Measurements from ENCODE around the gene FGD3.

FGD3 gene

GRCh38 chr9:93039456-93039855, 92.1 kb downstream of the FGD3 start:
- TF ChIP-seq ZFX (IDR thresholded peaks at IDR 0.05; ENCODE audit: borderline replicate concordance) = no peak
- TF ChIP-seq, protein P1, sequence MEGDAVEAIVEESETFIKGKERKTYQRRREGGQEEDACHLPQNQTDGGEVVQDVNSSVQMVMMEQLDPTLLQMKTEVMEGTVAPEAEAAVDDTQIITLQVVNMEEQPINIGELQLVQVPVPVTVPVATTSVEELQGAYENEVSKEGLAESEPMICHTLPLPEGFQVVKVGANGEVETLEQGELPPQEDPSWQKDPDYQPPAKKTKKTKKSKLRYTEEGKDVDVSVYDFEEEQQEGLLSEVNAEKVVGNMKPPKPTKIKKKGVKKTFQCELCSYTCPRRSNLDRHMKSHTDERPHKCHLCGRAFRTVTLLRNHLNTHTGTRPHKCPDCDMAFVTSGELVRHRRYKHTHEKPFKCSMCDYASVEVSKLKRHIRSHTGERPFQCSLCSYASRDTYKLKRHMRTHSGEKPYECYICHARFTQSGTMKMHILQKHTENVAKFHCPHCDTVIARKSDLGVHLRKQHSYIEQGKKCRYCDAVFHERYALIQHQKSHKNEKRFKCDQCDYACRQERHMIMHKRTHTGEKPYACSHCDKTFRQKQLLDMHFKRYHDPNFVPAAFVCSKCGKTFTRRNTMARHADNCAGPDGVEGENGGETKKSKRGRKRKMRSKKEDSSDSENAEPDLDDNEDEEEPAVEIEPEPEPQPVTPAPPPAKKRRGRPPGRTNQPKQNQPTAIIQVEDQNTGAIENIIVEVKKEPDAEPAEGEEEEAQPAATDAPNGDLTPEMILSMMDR (IDR thresholded peaks at IDR 0.05) = no peak
- H3K27ac ChIP-seq = no peak overlapping the region

DNA sequence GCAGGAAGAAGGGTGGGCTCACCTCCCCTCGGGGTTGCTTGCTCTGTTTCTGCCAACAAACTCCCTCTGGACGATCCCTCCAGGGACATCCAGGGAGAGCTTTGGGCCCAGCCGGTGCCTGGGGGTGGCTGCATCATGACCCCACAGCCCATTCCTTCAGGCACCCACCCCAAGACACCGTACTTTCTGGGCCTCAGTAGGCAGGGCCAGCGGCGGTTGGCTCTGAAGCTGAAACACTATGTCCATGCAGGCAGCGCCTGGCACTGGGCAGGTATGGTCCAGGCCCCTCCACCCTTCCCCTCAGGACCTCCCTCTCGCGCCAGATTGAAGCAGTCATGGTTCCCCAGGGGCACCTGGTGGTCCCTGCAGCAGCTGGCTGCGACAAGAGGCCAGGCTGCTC, 92.7 kb downstream of the FGD3 start:
- H3K27ac ChIP-seq = no peak overlapping the region

DNA sequence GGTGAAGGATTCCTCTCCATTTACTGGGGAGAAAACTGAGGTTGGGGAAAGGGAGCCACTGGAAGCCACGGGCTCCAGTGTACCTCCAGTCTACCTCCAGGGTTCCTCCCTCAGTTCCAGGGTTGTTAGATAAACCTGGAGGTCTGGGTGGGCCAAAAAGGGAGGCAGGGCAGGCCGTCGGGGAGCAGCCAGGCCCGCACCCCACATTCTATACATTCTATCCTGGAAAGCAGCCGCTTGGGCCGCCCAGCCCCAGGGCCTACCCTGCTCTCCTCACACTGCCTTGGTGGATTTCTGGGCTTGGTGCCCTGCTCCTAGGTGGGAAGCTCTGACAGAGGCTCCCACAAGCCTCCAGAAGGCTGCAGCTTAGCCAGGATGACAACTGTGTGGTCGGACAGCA, 93.1 kb downstream of the FGD3 start:
- no peak overlapping the region for H3K27ac ChIP-seq
- TF ChIP-seq, protein P1 (IDR thresholded peaks at IDR 0.05) = no peak
- TF ChIP-seq ZFX (IDR thresholded peaks at IDR 0.05; ENCODE audit: borderline replicate concordance) = no peak

More for the DNA sequence above, 92.7 kb downstream of the FGD3 start:
- TF ChIP-seq ZFX (IDR thresholded peaks at IDR 0.05; ENCODE audit: borderline replicate concordance) = no peak
- TF ChIP-seq, protein P1 (IDR thresholded peaks at IDR 0.05) = no peak

DNA sequence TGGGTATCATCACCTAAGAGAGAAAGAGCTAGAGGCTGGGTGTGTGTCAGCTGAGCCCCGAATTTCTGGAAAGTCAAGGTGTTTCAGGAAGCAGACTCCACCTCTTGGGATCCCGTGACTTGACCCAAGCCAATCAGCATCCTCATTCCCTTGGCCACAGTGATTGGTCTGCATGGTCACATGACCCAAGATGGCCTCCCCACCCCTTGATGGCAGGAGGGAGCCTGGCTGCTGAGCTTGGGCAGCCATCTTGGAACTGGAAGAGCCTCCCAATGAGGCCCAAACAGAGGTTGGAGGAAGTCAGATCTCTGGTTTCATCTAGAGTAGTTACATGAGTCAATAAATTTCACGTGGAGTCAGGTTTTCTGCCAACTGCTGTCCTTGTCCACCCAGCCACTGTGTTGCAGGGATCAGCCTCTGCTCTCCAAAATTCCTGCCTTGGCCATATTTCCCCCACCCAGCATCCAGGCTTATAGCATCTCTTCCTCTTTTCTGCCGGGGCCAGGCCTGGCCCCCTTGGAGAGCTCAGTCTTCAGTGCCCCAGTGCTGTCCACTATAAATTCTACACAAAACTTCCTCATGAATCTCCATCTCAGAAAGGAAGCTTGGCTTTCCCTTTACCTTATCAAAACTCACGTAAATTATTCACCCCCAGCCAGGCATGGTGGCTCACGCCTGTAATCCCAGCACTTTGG, 93.9 kb downstream of the FGD3 start:
- no peak for TF ChIP-seq ZFX (IDR thresholded peaks at IDR 0.05; ENCODE audit: borderline replicate concordance)
- TF ChIP-seq, protein P1 (IDR thresholded peaks at IDR 0.05) = no peak

DNA sequence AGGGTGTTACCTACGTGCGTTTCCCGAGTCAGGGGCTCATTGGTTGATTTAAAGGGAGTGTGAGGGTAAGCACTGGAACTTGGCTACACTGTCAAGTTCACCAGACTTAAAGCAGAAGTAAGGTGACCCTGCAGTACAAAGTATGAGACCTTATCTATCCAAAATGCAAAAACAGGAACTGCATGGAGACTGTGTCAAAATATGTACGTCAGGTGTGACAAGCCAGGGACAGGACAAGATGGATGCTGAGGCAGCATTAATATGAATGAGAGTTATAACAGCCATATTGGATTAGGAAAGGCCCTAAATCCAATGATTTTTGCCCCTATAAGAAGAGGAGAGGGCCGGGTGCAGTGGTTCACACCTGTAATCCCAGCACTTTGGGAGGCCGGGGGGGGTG, 95.8 kb downstream of the FGD3 start:
- H3K27ac ChIP-seq = no peak overlapping the region
- TF ChIP-seq, protein P1 (IDR thresholded peaks at IDR 0.05) = no peak
- TF ChIP-seq ZFX (IDR thresholded peaks at IDR 0.05; ENCODE audit: borderline replicate concordance) = no peak

More for the DNA sequence above, 93.9 kb downstream of the FGD3 start:
- no peak overlapping the region for H3K27ac ChIP-seq

- H3K27ac ChIP-seq = no peak overlapping the region
- no peak for TF ChIP-seq ZFX (IDR thresholded peaks at IDR 0.05; ENCODE audit: borderline replicate concordance)
- TF ChIP-seq, protein P1 (IDR thresholded peaks at IDR 0.05) = no peak
These were observed 98.2 kb downstream of the FGD3 start for GRCh38 chr9:93045521-93045920.

DNA sequence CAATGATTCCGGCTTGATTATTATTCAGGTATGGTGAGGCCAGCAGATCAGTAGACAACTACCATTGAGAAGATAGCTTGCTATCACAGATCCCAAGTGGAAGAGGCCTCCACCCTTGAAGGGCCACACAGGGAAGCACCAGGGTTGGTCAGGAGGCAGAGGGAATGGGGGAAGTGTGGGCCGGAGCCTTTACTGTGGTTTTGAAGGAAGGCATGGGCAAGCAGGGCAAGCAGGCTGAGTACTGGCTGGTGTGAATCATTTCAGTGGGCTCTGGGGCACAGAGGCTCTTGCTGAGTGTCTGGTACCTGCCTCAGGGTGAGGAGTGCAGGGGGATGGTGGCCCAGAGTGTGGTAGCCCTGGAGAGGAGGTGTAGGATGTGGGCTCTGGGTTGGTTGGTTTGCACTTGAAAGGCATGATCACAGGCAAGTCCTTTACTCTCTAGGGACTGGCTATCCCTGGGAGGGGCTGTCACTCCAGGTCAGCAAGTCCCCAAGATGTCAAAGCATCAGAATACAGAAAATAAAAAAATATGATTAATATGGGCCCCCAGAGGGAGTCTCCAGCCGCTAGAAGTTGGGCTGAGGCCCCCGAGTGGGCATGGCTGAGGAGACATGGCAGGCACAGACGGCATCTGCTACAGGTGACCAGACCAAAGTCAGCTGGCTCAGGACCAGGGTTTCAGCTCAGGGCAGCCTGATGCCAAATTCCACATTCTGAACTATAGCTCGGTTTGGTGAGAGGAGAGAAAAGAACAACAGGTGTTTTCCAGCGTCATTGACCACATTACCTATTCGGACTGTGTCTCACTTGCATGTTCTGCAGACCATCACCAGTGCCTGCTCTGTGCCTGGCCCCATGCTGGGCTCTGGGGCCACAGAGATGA, 101.5 kb downstream of the FGD3 start:
- H3K27ac ChIP-seq = no peak overlapping the region
- TF ChIP-seq, protein P1 (IDR thresholded peaks at IDR 0.05) = no peak
- TF ChIP-seq ZFX (IDR thresholded peaks at IDR 0.05; ENCODE audit: borderline replicate concordance) = no peak
